NCI-H510A treated with DMSO at 0.1 percent for 48 hours (cell line): Measurements from ENCODE around the gene RAVER2.

Source experiments
- DNase-seq: peaks from one replicate; lab custom pipeline; 2025; lab: John Stamatoyannopoulos, UW

The RAVER2 gene

DNA sequence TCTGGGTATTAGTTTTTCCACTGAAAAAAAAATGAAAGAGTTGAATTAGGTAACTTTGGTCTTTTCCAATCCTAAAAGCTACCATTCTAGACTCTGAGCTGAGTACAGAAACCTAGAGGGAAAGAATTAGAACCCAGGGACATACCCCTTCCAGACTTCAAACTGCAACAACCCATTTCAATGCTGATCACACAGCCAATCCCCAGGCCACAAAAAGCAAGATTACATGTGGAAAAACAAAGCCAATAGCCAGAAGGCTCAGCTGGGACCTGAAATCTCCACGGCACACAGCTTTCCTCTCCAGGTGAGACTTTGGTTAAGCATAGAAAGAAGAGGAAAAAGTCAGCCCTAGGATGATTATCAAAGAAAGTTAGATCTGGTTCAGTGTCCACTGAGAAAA lies 132.7 kb downstream of the RAVER2 start:
- no peak for DNase-seq

DNA sequence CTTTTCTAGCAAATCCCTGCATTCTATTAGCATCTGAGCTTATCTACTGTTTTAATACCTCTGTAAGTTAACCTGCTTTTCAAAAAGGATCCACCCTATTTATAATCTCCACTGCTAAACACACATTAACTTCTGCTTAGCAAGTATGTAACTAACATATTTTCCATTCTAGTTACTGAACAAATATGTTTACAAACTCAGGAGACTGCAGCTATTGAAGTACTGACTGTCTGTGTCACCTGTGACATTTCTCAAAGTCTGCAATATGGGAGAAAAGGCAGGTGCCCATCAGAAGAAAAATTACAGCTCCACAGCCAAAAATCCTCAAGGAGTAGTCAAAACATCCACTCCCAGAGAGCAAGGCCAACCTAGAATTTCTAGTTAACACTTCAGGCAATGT lies 133.2 kb downstream of the RAVER2 start:
- DNase-seq, result no peak

DNA sequence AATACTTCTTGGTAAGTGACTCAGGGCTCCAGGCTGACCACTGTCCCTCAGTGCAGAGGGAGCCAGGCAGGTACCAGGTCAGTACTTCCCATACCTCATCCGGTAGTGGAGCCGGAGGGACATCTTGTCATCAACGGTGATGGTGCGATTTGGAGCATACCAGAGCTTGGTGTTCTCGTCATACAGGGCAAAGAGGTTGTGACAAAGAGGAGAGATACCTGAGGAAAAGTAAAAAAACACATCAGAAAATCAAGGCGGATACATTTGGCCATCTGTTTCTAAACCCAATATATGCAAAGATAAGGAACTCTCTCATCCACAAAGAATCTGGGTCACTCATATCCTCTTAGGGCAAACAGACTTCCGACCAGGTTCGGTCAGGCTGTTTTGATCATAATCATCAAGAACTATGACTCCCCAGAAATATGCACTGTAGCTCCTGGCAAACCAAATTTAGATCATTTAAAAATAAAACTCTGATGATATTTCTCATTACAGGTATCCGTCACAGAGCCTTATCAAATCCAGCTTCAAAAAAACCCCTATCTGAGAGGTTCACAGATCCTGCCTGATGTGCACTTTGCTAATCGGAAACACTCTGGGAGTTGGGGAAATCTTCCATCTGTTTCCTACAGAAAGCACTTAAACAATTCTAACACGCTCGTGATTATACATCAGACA lies 134.2 kb downstream of the RAVER2 start:
- DNase-seq, result no peak

DNA sequence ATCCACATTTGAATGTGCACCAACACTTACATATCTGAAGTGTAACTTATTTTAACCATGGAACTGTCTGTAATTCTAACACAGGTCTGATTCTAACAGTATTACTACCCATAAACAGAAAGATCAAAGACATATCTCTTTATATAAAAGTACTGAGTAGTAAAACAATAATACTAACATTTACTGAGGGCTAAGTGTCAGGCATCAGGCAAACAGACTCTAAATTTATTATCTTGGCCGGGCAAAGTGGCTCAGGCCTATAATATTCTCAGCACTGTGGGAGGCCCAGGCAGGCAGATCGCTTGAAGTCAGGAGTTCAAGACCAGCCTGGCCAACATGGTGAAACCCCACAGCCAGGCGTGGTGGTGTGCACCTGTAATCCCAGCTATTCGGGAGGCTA lies 135.6 kb downstream of the RAVER2 start:
- DNase-seq, result no peak

DNA sequence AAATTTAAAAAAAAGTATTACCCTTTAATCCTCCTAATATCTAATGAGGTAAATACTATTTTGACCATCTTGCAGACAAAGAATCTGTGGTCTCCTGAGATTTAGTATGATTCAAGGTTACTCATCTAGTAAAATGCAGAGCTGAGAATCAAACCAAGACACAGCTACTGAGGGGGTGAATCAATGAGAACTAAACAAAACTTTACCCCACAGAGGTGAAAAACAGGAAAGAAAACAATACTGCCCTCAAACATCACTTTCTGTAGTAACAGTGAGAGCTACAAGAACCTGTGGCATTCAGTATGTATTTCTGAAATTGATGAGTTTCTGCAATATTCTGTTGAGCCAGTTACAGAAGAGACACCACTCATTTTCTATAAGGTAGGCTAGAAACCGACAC lies 136.4 kb downstream of the RAVER2 start:
- no peak for DNase-seq
